LNCAP (cell line): ENCODE results near the gene MACROD2.

Experiments used
- TF ChIP-seq, protein P1 (sequence below): fragments of 450-650 bp; IDR thresholded peaks from 2 replicates; pipeline ENCODE4 v1.5.1; 2017; ENCODE audit warnings: mild to moderate bottlenecking

The MACROD2 gene

DNA sequence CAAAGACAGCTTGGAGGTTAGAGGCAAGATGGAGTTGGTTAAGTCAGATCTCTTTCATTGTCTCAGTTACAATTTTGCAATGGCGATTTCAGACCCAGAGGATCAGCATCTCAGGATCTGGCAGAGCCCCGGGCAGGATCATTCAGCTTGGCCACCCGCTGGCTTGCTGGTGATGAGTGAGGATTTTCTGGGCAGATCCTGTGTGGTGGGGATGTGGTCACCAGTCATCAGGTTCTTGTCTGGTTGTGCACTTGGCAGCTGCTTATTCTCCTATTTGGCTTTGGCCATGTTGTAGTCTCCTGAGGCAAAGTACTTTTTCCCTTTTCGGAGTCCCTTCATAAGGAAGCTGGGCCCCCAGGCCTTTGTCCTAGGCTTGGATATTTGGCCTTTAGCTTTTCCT lies 1624.0 kb downstream of the MACROD2 start:
- TF ChIP-seq, protein P1, sequence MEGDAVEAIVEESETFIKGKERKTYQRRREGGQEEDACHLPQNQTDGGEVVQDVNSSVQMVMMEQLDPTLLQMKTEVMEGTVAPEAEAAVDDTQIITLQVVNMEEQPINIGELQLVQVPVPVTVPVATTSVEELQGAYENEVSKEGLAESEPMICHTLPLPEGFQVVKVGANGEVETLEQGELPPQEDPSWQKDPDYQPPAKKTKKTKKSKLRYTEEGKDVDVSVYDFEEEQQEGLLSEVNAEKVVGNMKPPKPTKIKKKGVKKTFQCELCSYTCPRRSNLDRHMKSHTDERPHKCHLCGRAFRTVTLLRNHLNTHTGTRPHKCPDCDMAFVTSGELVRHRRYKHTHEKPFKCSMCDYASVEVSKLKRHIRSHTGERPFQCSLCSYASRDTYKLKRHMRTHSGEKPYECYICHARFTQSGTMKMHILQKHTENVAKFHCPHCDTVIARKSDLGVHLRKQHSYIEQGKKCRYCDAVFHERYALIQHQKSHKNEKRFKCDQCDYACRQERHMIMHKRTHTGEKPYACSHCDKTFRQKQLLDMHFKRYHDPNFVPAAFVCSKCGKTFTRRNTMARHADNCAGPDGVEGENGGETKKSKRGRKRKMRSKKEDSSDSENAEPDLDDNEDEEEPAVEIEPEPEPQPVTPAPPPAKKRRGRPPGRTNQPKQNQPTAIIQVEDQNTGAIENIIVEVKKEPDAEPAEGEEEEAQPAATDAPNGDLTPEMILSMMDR, result no peak

DNA sequence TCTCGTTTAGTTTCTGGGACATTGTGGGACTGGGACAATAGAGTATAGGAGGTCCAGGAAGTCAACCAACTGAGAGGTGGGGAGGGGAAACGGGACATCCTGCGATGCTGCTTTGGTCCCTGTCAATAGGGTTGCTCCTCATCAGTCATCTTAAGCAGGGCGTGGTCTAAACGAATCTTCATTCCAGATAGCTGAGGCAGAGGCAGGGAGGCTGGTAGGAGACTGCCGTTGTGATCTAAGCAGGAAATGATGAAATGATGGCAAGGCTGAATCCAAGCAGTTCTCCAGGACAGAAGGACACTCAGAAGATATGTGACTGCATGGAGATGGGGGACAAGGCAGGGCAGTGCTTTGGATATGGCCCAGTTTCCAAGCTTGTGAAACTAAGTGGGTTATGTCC lies 1624.5 kb downstream of the MACROD2 start:
- TF ChIP-seq, protein P1, result no peak

DNA sequence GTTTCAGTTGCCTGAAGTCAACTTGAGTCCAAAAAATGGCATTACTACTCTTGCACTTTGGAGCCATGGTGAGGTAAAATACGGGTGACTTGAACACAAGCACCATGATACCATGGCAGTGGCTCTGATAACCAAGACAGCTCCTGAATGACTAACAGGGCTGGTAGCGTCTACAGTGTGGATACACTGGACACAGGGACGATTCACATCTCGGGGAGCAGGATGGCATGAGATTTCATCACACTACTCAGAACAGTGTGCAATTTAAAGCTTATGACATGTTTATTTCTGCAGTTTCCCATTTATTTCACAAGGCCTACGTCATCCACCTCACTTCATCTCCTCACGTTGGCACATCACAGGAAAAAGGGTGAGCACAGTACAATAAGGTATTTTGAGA lies 1627.1 kb downstream of the MACROD2 start:
- TF ChIP-seq, protein P1, result no peak

DNA sequence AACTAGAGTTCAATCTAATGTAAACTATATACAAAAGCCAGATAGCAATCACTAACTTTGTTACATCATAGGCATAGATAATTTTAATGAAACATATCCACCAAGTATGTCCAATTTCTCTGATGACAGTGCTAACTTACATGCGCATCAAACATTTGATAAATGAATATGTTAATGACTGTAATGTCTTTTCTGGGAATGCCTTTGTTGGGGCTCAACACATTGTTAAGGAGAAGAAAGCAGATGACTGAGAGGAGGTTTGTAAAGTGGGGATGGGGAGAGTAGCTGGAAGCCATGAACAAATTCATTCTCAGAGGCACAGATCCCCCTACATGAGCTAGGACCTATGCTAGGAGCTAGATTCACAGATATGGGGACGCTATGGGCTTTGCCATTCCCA lies 1627.9 kb downstream of the MACROD2 start:
- TF ChIP-seq, protein P1, result no peak

DNA sequence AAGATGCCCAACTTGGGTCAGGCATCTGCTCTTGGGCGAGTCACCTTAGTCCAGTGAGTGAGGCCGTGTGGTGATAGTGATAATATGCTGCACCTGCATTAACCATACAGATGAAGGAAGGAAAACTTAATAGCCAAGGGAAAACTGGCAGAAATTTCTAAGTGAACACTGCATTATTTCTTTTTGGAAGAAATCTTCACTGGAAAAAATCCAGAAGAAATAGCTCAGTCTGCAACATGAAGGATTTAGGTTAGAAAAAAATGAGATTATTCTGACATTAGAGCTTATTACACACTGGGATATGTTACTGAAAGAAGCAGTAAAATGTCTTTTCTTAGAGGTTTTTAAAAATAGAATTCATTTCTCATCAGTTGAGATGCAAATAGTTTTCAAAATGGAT lies 1630.7 kb downstream of the MACROD2 start:
- TF ChIP-seq, protein P1, result no peak

DNA sequence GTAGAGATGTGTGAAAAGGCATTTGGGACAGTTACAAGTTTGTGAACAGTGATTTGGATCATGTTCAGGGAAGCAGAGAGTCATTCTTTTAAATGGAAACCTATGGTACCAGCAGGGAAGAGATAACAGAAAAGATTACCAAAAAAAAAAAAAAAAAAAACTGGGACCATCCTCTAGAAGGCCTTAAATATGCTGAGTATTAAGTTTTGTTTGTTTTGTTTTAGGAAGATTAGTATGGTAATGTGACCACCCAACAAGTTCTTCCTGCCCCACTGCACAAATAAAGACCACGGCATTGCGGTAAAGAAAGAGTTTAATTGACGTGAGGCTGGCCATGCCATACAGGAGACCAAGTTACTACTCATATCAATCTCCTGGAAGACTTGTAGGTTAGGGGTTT lies 1631.8 kb downstream of the MACROD2 start:
- TF ChIP-seq, protein P1, result no peak

DNA sequence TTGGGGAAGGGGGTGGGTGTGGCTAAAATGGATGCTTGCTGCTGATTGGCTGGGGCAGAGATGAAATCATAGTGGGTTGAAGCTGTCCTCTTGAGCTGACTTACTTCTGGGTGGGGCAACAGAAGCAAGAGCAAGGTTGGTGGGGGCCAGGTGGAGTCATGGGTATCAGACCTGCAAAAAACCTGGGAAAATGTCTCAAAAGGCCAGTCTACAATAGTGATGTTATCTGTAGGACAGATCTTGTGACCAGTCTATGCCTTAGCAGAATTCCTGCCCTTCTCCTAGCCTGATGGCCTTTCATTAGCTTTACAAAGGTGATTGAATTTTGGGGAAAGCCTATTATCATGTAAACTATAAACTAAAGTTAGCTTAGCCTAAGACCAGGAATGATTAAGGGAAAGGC lies 1632.2 kb downstream of the MACROD2 start:
- TF ChIP-seq, protein P1, result no peak

DNA sequence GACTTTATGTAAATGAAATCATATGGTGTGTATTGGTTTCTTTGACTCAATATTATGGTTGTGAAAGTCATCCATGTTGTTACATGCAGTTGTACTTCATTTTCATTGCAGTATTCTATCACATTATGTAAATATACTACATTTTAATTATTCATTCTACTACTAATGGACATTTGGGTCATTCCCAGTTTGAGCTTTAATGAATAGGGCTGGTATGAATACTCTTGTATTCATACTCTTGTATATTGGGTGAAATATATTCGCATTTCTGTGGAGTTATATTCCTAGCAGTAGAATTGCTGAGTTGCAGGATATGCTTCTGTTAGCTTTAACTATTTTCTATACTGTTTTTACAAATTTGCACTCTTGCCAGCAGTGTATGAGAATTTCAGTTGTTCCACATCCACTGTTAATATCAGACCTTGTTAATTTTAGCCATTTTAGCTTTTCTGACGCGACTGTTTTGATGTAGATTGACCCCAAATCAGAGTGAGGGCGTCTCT lies 1633.6 kb downstream of the MACROD2 start:
- TF ChIP-seq, protein P1, result no peak
